ENCODE results near the gene SLC15A1.

The SLC15A1 gene

GRCh38 chr13:98693756-98694155 is 58.7 kb downstream of the SLC15A1 start:
- no peak for DNase-seq (ENCODE audit: low read depth)

DNA sequence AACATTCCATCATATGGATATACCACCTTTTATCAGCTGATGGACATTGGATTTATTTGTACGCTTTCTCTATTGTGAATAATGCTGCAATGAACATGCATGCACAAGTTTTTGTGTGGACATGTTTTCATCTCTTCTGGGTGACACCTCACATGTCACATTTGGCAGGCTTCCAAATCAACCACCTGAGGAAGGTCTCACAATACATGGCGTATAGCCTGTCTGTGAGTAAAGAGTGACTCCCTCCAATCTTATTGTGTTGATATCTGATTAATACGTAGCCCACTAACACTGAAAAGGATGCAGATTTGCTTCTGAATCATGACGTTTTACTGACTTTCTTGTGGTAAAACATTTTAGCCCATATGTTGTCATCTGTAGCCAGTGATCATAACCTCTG is 61.1 kb downstream of the SLC15A1 start:
- DNase-seq (ENCODE audit: low read depth), result no peak

DNA sequence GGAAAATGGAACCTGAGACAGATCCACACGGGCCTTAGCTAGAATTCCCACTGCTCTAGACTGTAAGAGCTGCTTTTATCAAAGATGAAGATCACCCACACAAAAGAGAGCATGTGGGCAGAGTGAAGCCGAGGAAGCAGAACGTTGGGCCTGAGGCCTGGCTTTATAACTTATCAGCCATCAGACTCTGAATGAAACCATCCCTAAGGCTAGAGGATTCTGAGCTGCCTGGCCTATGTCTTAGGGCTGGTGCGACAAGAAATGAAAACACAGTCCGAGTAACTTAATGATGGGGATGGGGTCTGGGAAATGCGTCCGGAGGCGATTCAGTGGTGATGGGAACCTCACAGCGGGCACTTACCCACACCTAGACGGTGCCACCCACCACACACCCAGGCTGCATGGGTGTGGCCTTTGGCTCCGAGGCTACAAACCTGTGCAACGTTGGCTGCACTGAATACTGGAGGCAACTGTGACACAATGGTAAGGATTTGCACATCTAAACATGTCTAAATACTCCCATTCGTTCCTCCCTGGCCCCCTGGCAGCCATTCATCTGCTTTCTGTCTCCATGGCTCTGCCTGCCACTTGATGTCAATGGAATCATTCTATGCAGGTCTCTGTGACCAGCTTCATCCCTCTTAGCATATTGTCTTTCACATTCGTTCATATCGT is 62.0 kb downstream of the SLC15A1 start:
- no peak for DNase-seq (ENCODE audit: low read depth)

GRCh38 chr13:98689347-98689968 is 63.0 kb downstream of the SLC15A1 start:
- no peak for DNase-seq (ENCODE audit: low read depth)

DNA sequence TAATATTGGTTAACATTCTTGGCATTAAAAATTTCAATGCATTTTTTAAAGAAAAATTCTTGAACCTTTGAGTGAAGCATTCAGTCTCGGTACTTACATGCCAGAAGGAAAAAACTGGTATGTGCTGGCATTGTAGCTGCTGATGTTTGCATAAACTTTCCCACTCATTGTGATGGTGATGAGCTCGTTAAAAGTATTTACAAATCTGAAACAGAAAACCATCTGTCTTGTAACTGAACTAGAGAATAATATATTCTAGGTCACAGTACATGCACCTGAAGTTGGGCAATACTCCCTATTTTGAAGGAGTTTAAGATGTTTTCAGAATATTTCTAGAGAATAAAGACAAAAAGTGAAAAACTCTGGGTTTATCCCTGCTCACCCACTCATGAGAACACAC is 64.1 kb downstream of the SLC15A1 start:
- DNase-seq (ENCODE audit: low read depth), result no peak

- DNase-seq (ENCODE audit: low read depth), result no peak
These were observed 65.2 kb downstream of the SLC15A1 start for GRCh38 chr13:98687319-98687718.

- DNase-seq (ENCODE audit: low read depth), result no peak
These were observed 66.2 kb downstream of the SLC15A1 start for GRCh38 chr13:98686270-98686669.

DNA sequence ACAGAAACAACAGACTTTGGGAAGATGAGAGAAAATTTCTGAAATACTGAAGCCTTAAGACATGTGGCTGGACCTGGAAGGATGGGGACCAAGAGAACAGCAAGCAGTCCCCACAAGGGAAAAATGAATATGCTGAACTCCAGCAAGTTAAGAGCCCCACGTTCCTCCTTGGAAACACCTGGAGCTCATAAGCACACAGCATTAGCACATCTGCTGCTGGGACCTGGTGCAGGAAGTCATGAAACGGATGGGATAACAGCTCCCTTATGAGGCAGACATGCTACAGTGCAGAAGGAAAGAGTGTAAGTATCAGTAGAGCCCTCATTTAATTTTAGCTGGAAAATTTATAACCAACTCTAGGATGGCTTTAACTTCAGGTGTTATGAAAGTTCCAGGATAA is 67.3 kb downstream of the SLC15A1 start:
- no peak for DNase-seq (ENCODE audit: low read depth)

- no peak for DNase-seq (ENCODE audit: low read depth)
These were observed 71.4 kb downstream of the SLC15A1 start for GRCh38 chr13:98681049-98681448.

- no peak for DNase-seq (ENCODE audit: low read depth)
These were observed 73.7 kb downstream of the SLC15A1 start for GRCh38 chr13:98678741-98679140.

GRCh38 chr13:98677398-98677797 is 75.1 kb downstream of the SLC15A1 start:
- no peak for DNase-seq (ENCODE audit: low read depth)

DNA sequence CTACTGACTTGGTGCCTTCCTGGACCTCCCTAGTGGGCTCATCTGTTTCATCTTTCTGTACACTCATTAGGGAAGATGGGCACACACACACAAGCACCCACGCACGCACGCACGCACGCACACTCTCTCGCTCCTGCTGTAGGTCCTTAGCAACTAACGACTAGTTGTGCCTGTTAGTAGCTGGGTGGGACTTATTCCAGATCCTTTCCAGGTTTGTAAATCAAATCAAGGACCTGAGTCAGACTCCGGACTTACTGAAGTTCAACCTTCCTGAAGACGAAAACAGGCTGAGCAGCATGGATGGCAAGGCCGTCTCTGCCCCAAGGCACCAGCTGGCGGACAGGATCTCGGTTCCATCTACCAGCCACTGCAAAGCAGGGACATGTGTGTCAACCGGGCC is 76.2 kb downstream of the SLC15A1 start:
- DNase-seq (ENCODE audit: low read depth), result no peak

- DNase-seq (ENCODE audit: low read depth), result no peak
These were observed 76.6 kb downstream of the SLC15A1 start for GRCh38 chr13:98675837-98676236.

GRCh38 chr13:98675066-98675465 is 77.4 kb downstream of the SLC15A1 start:
- DNase-seq (ENCODE audit: low read depth), result no peak

DNA sequence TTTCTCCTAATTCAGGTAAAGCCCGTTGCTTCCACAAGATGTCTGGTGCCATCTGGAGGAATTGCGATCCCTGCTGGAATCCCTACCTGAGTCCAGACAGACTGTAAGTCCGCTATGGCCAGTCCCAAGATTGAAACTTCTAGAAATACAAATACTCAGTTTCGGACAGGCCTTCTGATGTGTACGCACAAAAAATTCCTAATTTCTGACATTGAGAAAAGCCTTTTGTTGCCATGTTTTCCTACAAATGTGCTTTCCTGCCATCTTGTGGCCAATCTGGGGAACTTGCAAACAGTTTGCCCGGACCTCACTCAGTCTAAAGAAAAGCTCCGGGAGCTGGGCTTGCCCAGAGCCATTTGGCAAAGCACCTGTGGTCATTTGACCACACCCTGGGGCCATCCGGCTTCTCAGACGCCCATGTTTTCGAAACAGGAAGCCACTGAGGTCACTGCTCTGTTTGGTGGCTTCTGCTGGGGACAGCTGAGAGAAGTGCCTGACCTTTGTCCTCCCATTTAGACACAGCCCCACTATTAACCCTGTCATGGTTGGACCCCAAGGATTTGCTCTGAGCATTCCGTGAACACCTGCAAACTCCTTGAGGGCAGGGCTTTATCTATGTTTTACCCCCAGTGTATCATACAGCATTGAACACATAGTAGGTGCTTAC is 79.4 kb downstream of the SLC15A1 start:
- DNase-seq (ENCODE audit: low read depth), result peak; percentile 21

DNA sequence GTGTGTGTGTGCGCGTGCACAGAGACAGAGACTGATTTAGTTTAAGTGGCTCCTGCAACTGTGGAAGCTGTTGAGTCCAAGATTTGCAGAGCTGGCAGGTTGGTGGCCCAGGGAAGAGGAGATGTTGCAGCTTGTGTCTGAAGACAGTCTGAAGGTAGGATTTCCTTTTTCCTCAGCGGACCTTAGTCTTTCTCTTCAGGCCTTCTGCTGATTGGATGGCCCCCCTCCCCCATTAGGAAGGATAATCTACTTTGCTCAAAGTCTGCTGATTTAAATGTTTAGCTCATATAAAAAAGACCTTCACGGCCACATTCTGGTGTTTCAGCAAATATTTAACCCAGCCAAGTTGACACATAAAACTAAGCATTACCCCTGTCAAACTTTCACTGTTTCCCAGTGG is 84.3 kb downstream of the SLC15A1 start:
- no peak for DNase-seq (ENCODE audit: low read depth)

- no peak for DNase-seq (ENCODE audit: low read depth)
These were observed 86.9 kb downstream of the SLC15A1 start for GRCh38 chr13:98665638-98665995.

- no peak for DNase-seq (ENCODE audit: low read depth)
These were observed 87.4 kb downstream of the SLC15A1 start for GRCh38 chr13:98664924-98665637.

- DNase-seq (ENCODE audit: low read depth), result no peak
These were observed 88.0 kb downstream of the SLC15A1 start for GRCh38 chr13:98664510-98664909.

DNA sequence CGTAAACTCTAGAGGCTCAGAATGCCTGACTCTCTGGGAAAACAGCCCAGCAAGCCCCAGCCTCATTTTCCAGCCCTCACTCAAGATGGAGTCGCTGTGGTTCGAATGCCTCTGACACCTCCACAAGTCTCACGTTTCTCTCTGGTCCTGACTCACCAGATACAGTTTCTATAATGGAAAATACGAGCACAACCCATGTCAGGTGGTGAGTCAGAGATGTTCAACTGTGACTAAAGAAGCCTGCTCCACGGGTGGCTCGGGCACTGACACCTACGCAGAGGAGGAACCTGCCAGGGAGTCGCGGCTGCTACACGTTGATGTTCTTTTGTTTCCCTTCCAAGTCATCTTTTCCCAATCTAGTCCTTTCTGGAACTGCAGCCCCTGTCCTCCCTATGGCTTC is 88.4 kb downstream of the SLC15A1 start:
- DNase-seq (ENCODE audit: low read depth), result peak; percentile 25

GRCh38 chr13:98658131-98658530 is 94.3 kb downstream of the SLC15A1 start:
- DNase-seq (ENCODE audit: low read depth), result peak; percentile 53

DNA sequence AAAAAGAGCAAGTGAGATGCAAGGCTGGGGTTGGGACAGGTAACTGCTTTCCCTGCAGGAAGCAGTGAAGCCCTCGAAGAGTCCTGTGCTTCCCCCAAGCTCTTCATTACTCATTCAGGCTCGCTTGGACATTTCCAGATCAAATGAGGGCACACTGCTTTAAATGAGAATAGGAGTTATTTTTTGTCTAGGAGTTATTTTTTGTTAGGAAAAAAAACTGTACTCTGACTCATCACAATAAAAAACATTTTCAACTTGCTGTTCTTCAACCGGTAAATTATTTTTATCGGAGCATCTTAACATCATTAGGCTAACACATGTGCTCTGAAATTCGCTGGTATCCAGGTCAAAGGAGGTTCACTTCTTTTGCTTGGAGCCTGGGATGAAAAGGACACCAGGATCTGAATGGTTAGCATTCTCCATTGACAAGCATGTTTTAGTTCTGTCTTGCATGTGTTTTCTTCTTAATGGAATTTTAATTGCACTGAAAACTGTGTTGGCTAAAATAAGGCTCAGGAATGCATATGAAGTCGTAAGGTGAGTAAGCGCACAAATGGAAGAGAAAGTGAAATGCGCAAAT is 94.9 kb downstream of the SLC15A1 start:
- peak; percentile 21 for DNase-seq (ENCODE audit: low read depth)

- no peak for DNase-seq (ENCODE audit: low read depth)
These were observed 96.2 kb downstream of the SLC15A1 start for GRCh38 chr13:98656223-98656622.

All from GM04503 (cell line).